IPS DF 6.9 (cell line): ENCODE results near the gene GNAZ.

Experiments
- DNase-seq: peaks from one replicate; pipeline ENCODE4 v3.0.0-alpha.2; 2013; ENCODE audit warnings: low read depth, low spot score
- H3K27ac ChIP-seq: one replicate; pipeline ENCODE4 v1.5.1; 2013; ENCODE audit warnings: low read length, control low read depth
- H3K27me3 ChIP-seq: 2 replicates; pipeline ENCODE4 v1.6.1; 2013; ENCODE audit warnings: mild to moderate bottlenecking, low read length; ENCODE audit not compliant: control insufficient read depth, insufficient read depth
- H3K36me3 ChIP-seq: 2 replicates; pipeline ENCODE4 v1.6.1; 2013; ENCODE audit warnings: low read length; ENCODE audit not compliant: control insufficient read depth, insufficient read depth
- H3K4me1 ChIP-seq: 2 replicates; pipeline ENCODE4 v1.6.1; 2013; ENCODE audit warnings: low read length; ENCODE audit not compliant: control insufficient read depth, insufficient read depth
- H3K4me3 ChIP-seq: 2 replicates; pipeline ENCODE4 v1.5.1; 2013; ENCODE audit warnings: mild to moderate bottlenecking, low read length
- H3K9me3 ChIP-seq: 2 replicates; pipeline ENCODE4 v1.6.1; 2013; ENCODE audit warnings: low read length, inconsistent platforms; ENCODE audit not compliant: control insufficient read depth, insufficient read depth
- WGBS: extraction: QIAGEN DNeasy Blood & Tissue Kit; methylation state at CpG from one replicate; pipeline ENCODE4 v1.1.7; 2013; ENCODE audit warnings: mixed read lengths, missing lambda C conversion rate; ENCODE audit not compliant: insufficient read length, insufficient coverage; 5-methylcytosine and 5-hydroxymethylcytosine counted together

Gene GNAZ

DNA sequence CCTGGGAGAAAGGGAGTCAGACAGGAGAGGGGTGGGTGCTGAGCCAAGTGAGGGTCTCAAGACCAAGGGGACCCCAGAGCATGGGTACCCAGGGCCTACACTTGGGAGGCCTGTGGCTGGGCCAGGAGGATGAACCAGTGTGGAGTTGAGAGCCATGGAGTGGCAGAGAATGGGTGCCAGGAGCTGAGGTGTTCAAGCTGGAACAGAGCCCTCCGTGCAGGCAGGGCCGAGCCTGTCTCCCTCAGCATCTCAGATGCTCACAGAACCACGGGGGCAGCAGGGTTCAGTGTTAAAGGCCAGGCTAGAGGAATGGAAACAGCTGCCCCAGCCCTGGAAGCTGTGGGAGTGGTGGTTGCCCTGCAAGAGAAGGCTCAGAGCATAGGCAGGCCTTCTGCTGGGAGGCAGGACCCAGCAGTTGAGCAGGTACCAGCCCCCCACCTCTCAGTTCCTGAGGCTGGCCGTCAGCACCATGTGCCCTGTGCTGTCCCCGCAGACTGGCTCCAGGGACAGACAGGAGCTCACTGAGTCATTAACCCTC lies 39.2 kb downstream of the GNAZ start:
- Histone ChIP-seq H3K4me3 (no peak overlapping the region), H3K36me3 (no peaks in the 10 kb centered on the region), H3K4me1 (no peaks in the 10 kb centered on the region; the same call in 1 of the 2 replicates), H3K27me3 (no peaks in the 10 kb centered on the region), H3K9me3 (no peaks in the 10 kb centered on the region), H3K27ac (no peak overlapping the region)
- no peak for DNase-seq
- WGBS = no CpG with 5 or more reads among the region's 5 CpGs

- Histone ChIP-seq H3K27me3 (no peaks in the 10 kb centered on the region), H3K9me3 (no peaks in the 10 kb centered on the region), H3K4me1 (no peaks in the 10 kb centered on the region; the same call in 1 of the 2 replicates), H3K4me3 (no peak overlapping the region), H3K27ac (no peak overlapping the region), H3K36me3 (no peaks in the 10 kb centered on the region)
- no peak for DNase-seq
- no CpG with 5 or more reads among the region's 10 CpGs for WGBS
Measured at GRCh38 chr22:23110190-23110921, 40.0 kb downstream of the GNAZ start.

DNA sequence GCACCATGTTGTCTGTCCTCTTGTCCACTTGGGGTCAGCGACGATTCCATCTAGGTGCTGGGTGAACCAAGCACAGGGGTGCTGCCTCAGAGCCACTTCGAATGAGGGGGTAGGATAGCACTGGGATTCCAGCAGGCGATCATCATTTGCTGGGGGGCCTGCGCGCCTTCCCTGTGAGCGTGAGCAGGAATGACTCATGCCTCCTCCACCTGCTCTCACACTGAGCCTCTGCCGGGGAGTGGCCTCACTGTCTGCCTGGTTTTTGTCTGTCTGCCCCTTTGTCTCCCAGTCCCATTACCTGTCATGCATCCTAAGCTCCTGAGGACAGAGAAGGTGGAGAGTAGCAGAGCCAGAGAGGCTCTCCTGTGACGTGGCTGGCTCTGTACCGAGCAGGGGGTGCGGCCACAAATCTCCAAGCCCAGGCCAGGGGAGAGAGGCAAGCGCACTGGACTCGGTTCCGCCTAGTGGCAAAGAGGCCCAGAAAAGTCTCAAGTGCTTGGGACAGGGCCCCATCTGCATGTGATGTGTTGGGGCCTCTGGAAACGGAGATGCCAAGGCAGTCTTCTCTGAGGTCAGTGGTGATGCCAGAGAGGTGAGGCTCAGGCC lies 40.7 kb downstream of the GNAZ start:
- Histone ChIP-seq H3K27me3 (no peaks in the 10 kb centered on the region), H3K27ac (no peak overlapping the region), H3K4me3 (no peak overlapping the region), H3K4me1 (no peaks in the 10 kb centered on the region; the same call in 1 of the 2 replicates), H3K36me3 (no peaks in the 10 kb centered on the region; the same call in 1 of the 2 replicates), H3K9me3 (no peaks in the 10 kb centered on the region)
- WGBS = no CpG with 5 or more reads among the region's 15 CpGs
- DNase-seq = no peak

DNA sequence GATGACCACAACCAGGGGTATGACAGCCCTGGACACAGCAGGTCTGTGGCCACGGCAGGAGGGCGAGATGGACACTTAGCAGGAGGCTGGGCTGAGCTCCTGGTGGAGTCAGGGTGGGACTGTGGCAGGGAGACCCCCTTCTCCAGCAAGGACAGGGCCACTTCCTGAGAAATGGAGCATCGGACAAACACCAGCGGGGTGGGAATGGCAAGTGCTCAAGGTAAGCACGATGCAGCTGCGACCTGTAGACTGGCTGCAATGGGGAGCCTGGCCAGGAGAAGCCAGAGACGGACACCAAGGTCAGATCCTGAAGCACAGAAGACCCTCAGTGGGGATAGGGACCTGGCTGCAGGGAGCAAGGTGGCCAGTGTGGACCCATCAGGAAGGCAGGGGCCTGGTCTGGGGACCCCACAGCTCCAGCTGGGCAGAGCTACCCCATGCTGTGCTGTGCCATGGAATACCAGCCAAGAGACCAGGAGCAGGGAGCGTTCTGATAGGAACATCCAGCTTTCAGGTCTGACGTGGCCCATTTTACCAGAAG lies 42.2 kb downstream of the GNAZ start:
- H3K9me3 ChIP-seq = no peaks in the 10 kb centered on the region
- no peaks in the 10 kb centered on the region; the same call in 1 of the 2 replicates for H3K4me1 ChIP-seq
- H3K36me3 ChIP-seq = no peaks in the 10 kb centered on the region; the same call in 1 of the 2 replicates
- no peak for DNase-seq
- WGBS = no CpG with 5 or more reads among the region's 9 CpGs
- no peaks in the 10 kb centered on the region for H3K27me3 ChIP-seq
- no peak overlapping the region for H3K4me3 ChIP-seq
- no peak overlapping the region for H3K27ac ChIP-seq

DNA sequence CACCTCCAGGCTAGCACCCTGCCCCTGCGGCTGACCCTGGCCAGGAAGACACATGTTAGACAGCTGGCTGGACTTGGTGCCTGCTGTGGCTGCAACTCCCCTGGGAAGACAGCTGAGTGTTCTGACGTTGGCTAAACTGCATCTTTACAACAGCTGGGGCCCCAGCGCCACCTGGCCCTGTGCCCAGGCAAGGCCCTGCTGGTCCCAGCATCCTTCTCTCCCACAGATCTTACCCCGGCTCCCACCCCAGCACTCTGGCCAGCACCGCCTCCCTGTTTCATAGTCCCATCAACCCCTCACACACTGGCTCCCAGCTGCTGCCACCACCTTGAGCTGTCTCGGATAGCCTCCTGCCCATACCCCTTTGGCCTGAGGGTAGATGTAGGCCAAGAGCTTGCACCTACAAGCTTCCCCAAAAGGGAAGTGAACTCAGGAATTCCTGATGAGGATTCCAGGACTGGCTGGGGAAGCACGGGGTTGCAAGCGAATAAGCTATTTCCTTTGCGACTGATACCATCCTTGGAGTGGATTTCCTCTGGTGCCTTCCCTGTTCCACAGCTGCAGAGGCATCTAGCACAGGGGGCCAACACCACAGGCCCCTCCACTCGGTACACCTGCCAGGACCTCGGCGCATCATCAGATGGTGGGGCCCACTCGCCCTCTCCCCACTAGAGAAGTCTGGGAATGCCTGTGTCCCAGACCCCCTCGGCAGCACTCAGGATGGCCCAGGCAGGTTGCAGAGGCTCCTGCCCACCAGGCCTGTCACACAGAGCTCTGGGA lies 42.9 kb downstream of the GNAZ start:
- Histone ChIP-seq H3K9me3 (no peaks in the 10 kb centered on the region), H3K4me3 (no peak overlapping the region)

GRCh38 chr22:23113847-23114720 lies 43.8 kb downstream of the GNAZ start:
- no peaks in the 10 kb centered on the region for H3K9me3 ChIP-seq
- H3K36me3 ChIP-seq = no peaks in the 10 kb centered on the region; the same call in 1 of the 2 replicates
- no peaks in the 10 kb centered on the region for H3K27me3 ChIP-seq
- no peaks in the 10 kb centered on the region; the same call in 1 of the 2 replicates for H3K4me1 ChIP-seq
- DNase-seq = no peak
- H3K4me3 ChIP-seq = no peak overlapping the region
- no peak overlapping the region for H3K27ac ChIP-seq
- WGBS = no CpG with 5 or more reads among the region's 18 CpGs

More for the DNA sequence above, 42.9 kb downstream of the GNAZ start:
- Histone ChIP-seq H3K27ac (no peak overlapping the region), H3K36me3 (no peaks in the 10 kb centered on the region; the same call in 1 of the 2 replicates), H3K4me1 (no peaks in the 10 kb centered on the region; the same call in 1 of the 2 replicates), H3K27me3 (no peaks in the 10 kb centered on the region)
- no CpG with 5 or more reads among the region's 14 CpGs for WGBS
- no peak for DNase-seq

DNA sequence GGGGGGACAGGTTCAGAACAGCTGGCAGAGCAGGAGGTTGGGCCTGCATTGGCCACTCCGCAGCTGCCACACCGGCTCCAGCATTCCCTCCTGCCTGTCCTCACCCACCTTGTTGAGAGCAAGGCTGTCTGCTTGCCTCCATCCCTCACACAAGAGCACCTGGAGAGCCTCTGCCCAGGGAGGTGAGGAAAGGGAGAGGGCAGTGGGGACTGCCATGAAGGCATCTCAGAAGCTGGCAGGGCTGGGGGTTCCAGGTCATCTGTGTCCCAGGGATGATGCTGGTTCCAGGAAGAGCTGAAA lies 44.4 kb downstream of the GNAZ start:
- Histone ChIP-seq H3K36me3 (no peaks in the 10 kb centered on the region; the same call in 1 of the 2 replicates), H3K27me3 (no peaks in the 10 kb centered on the region), H3K4me1 (no peaks in the 10 kb centered on the region; the same call in 1 of the 2 replicates), H3K9me3 (no peaks in the 10 kb centered on the region), H3K27ac (no peak overlapping the region), H3K4me3 (no peak overlapping the region)
- no CpG with 5 or more reads among the region's 2 CpGs for WGBS
- no peak for DNase-seq

DNA sequence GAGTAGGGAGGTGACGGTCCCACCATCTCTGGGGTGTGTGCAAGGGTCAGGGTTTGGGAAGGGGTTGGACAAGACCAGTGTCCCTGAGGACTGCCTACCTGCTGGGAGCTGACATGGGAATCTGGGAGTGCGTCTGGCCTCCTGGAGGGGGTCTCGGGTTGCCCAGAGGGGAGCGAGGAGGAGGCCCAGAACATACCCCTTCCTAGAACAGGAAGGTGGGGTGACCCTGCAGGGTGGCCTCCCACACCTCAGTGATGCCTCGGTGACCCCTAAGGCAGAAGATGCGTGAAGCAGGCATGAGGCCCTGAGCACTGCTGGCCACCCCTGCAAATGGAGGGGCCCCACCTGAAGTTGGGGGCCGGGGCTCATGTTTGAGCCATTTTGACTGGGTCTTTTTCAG lies 45.0 kb downstream of the GNAZ start:
- DNase-seq = no peak
- Histone ChIP-seq H3K27ac (no peak overlapping the region), H3K27me3 (no peaks in the 10 kb centered on the region), H3K4me1 (no peaks in the 10 kb centered on the region; the same call in 1 of the 2 replicates), H3K36me3 (no peaks in the 10 kb centered on the region; the same call in 1 of the 2 replicates), H3K9me3 (no peaks in the 10 kb centered on the region), H3K4me3 (no peak overlapping the region)
- whole genome bisulfite sequencing = no CpG with 5 or more reads among the region's 7 CpGs

DNA sequence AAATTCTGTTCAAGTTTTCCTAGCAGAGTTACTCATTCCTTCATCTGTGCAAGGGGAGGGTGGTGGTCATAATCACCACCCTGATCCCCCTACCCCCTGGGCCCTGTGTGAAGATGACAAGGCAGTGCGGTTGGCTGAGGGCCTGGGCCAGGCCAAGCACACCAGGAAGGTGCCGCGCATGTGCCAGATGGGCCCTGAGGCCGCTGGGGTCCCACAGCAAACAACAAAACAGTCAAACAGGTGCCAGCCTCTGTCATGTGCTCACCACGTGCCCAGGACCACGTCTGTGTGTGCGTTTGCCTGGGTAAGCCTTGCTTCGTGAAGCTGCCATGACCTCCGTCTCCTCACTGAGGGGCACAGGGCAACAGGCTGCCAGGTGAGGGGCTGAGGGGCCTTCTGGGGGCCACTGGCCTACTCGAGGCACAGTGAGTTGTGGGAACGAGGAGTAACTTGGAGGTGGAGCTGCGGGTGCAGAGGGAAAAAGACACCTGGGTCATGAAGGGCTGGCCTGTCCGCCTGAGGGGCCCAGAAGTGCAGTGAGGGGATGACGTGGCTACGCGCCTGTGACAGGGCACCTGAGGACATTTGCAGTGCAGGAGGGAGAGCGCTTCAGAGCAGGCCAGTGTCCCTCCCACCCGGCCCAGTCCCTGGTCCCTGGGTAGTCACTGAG lies 45.6 kb downstream of the GNAZ start:
- DNase-seq = no peak
- Histone ChIP-seq H3K9me3 (no peaks in the 10 kb centered on the region), H3K27ac (no peak overlapping the region), H3K4me3 (no peak overlapping the region), H3K36me3 (no peaks in the 10 kb centered on the region; the same call in 1 of the 2 replicates), H3K27me3 (no peaks in the 10 kb centered on the region), H3K4me1 (no peaks in the 10 kb centered on the region; the same call in 1 of the 2 replicates)
- WGBS = no CpG with 5 or more reads among the region's 18 CpGs
